GM21360 (cell line): ENCODE measurements around the gene HIP1.
"Not testable (repeated sequence)": the region's sequence is repeated elsewhere in the genome, so short reads cannot be mapped to it uniquely, and the experiment has no call there.

Experiments used
- ATAC-seq: cut with Tn5 transposase; IDR thresholded peaks from one replicate; pipeline ENCODE4 v1.9.1; 2021; ENCODE audit warnings: mild to moderate bottlenecking, moderate library complexity; ENCODE audit not compliant: unreplicated experiment

Gene HIP1

GRCh38 chr7:75738604-75738974, at the start of gene HIP1:
HIP1 (minus strand) TSS chr7:75738941; CDS start chr7:75738920, 21 bp downstream.
- peak; percentile 13 for ATAC-seq

- ATAC-seq = not testable (repeated sequence)
These were observed 49.6 kb upstream of the HIP1 start for GRCh38 chr7:75788154-75788847.

- not testable (repeated sequence) for ATAC-seq
These were observed 44.3 kb upstream of the HIP1 start for GRCh38 chr7:75783058-75783457.

- ATAC-seq = not testable (repeated sequence)
These were observed 42.0 kb upstream of the HIP1 start for GRCh38 chr7:75780647-75781273.

GRCh38 chr7:75779516-75779915, 40.8 kb upstream of the HIP1 start:
- not testable (repeated sequence) for ATAC-seq

- not testable (repeated sequence) for ATAC-seq
These were observed 40.3 kb upstream of the HIP1 start for GRCh38 chr7:75779035-75779434.

GRCh38 chr7:75776295-75776971, 37.7 kb upstream of the HIP1 start:
- no peak for ATAC-seq

GRCh38 chr7:75773958-75774357, 35.2 kb upstream of the HIP1 start:
- ATAC-seq = not testable (repeated sequence)

GRCh38 chr7:75772081-75773077, 33.6 kb upstream of the HIP1 start, which contains the start of gene CCL26:
CCL26 (minus strand) TSS chr7:75772211; CDS start chr7:75772176, 35 bp downstream.
- no peak for ATAC-seq

GRCh38 chr7:75771224-75771623, 32.5 kb upstream of the HIP1 start:
- no peak for ATAC-seq

GRCh38 chr7:75762350-75762917, 23.7 kb upstream of the HIP1 start:
- no peak for ATAC-seq

GRCh38 chr7:75761801-75762200, 23.1 kb upstream of the HIP1 start:
- not testable (repeated sequence) for ATAC-seq

GRCh38 chr7:75758491-75758890, 19.8 kb upstream of the HIP1 start:
- ATAC-seq = no peak

- no peak for ATAC-seq
These were observed 19.1 kb upstream of the HIP1 start for GRCh38 chr7:75757860-75758259.

- ATAC-seq = no peak
These were observed 18.4 kb upstream of the HIP1 start for GRCh38 chr7:75756991-75757676.

- no peak for ATAC-seq
These were observed 17.7 kb upstream of the HIP1 start for GRCh38 chr7:75756206-75756990.

GRCh38 chr7:75743455-75743859, 4.7 kb upstream of the HIP1 start:
- ATAC-seq = no peak

GRCh38 chr7:75740846-75741497, 2.2 kb upstream of the HIP1 start:
- ATAC-seq = no peak
